HG03097 (cell line): ENCODE measurements around the gene CYP4F22.
"Not testable (repeated sequence)": the region's sequence is repeated elsewhere in the genome, so short reads cannot be mapped to it uniquely, and the experiment has no call there.

Source experiments
- ATAC-seq: cut with Tn5 transposase; IDR thresholded peaks from one replicate; pipeline ENCODE4 v1.9.1; 2021; ENCODE audit not compliant: unreplicated experiment, low FRiP score

Gene CYP4F22

GRCh38 chr19:15564534-15565168 lies 56.3 kb downstream of the CYP4F22 start:
- ATAC-seq = no peak

- no peak for ATAC-seq
Measured at GRCh38 chr19:15570420-15570819, 62.1 kb downstream of the CYP4F22 start.

DNA sequence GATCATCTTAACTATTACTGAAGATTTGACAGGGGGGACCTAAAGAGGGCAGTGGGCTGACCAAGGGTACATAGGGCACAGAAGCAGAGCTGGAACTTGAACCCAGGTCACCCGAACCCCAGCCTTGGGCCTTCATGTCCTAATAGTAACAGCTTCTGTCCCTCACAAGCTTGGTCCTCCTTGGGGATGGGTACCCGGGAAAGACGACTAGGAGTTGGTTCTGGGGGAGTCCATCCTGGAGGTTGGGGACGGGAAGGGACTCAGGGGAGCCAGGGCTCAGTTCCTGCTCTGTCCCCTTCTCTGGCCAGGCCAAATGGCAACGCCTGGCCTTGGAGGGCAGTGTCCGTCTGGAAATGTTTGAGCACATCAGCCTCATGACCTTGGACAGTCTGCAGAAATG lies 67.1 kb downstream of the CYP4F22 start:
- ATAC-seq = no peak

DNA sequence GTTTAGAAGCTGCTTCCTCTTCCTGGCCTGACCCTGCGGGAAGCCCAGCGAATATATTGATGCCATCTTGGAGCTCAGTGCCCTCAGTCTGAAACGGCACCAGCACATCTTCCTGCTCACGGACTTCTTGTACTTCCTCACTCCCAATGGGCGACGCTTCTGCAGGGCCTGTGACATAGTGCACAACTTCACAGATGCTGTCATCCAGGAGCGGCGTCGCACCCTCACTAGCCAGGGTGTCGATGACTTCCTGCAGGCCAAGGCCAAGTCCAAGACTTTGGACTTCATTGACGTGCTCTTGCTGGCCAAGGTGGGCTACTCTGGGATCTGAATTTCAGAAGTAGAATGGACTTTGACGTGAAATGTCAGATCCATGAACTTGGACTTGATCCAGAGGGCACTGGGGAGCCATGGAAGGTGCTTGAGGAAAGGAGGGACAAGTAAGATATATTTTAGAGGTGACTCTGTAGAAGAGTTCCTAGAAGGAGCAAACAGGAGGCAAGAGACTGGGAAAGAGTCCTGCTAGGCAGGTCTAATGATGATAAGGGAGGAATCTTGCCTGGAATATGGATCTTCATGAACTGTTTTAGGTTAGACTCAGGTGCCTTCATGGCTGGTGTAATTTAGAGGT lies 68.3 kb downstream of the CYP4F22 start:
- no peak for ATAC-seq

DNA sequence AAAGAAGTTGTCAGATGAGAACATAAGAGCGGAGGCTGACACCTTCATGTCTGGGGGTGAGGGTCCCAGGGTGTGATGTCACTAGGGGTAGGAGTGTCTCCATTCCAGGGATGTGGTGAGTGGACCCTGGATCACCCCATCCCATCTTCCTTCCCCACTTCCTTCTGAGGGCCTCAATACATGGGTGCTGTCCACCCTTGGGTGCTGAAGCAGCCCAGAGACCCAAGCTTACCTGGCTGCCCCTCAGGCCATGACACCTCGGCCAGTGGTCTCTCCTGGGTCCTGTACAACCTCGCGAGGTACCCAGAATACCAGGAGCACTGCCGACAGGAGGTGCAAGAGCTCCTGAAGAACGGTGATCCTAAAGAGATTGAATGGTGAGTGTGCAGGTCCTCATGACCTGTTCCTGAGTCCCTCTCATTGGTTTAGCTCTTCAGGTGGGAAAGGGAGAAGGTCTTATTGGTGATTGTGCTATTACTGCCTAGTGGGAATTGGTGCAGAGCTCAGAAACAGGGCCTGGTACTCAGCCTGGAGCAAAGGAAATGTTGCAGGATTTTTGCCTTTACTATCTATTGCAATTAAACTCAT lies 69.0 kb downstream of the CYP4F22 start:
- ATAC-seq = no peak

DNA sequence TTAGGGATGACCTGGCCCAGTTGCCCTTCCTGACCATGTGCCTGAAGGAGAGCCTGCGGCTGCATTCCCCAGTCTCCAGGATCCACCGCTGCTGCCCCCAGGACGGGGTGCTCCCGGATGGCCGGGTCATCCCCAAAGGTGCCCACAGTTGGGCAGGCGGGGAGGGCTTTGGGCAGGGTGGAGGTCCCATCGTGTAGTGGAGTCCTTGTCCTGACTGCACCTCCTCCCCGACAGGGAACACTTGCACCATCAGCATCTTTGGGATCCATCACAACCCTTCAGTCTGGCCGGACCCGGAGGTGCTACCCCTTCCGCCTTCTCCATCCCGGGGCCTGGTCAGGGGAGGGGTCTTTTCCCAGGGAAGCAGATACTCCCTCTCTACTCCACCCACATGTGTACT lies 75.0 kb downstream of the CYP4F22 start:
- ATAC-seq = no peak

DNA sequence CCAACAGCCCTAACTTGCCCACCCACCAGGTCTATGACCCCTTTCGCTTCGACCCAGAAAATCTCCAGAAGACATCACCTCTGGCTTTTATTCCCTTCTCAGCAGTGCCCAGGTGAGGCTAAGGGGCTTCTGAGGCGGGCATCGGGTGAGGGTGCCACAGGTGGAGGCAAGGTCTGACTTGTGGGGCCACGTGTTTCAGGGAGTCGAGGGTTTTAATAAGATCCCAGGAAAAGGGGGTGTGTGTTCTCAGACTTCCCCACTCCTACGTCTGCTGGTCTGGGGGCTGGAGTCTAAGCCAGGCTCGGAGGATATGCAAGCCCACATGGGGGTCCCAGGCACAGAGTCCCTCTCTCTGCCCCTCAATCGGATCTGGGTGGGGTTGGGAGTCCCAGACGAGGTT lies 75.8 kb downstream of the CYP4F22 start:
- ATAC-seq = no peak

- ATAC-seq = no peak
Measured at GRCh38 chr19:15584541-15585115, 76.3 kb downstream of the CYP4F22 start.

- no peak for ATAC-seq
Measured at GRCh38 chr19:15587663-15588062, 79.3 kb downstream of the CYP4F22 start.

- no peak for ATAC-seq
Measured at GRCh38 chr19:15588265-15588664, 79.9 kb downstream of the CYP4F22 start.

DNA sequence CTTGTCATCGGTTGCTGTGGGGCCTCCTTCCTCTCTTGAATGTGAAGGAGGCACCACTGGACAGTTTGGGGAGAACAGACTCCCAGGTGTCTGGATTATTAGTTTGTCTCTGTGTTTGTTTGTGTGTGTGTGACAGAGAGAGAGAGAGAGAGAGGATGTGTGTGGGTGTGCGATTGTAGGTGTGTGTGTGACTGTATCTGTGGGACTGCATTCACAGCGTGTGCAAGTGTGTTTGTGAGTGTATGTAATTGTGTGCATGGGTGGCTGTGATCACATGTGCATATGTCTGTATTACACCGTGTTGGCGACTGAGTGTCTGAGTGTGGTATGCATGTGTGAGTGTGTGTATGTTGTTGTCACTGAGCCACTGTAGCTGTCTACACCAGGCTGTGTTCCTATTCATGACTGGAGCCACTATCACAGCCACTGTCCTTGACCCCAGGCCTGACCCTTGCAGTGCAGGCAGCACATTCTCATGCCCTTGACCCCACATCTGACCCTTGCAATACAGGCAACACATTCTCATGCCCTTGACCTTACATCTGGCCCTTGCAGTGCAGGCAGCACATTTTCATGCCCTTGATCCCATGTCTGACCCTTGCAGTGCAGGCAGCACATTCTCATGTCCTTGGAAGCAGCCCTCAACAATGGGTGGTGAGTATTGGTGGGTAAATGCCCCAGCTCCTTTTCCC lies 81.6 kb downstream of the CYP4F22 start:
- ATAC-seq = no peak

DNA sequence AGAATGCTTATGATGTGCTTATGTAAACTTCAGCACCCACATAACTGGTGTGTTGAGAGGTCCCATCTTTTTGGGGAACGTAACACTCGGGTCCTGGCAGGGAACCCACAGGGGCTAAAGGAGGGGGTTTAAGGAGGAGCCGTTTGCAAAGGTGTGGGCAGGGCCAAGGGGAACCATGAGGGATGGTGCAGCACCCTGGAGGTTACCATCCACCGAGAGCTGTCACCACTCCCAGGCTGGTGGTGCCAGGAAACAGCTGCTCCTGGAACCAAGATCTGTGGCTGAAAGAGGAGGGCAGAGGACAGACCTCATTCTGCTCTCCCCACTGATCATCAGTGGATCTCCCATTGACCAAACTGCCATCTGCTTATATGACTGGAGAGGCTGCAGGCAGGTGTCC lies 83.5 kb downstream of the CYP4F22 start:
- ATAC-seq = no peak

GRCh38 chr19:15592506-15592905 lies 84.2 kb downstream of the CYP4F22 start:
- ATAC-seq = not testable (repeated sequence)

DNA sequence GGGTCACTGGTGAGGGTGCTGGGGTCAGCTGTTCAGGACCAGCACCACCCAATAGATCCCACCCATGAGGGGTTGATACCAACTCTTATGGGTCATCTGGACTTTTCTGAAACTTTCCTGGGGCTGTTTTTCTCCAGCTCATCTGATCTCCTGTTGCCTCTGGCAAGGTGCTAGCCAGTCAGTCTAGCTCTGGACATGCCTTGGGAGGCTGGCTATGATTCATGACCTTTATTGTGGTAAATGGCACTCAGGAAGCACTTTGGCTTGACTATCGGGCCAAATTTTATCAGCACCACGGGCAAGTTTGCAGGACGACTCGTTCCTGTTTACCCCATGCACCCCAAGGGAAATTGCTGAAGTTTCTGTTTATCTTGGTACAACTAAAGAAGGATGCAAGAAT lies 85.4 kb downstream of the CYP4F22 start:
- not testable (repeated sequence) for ATAC-seq

DNA sequence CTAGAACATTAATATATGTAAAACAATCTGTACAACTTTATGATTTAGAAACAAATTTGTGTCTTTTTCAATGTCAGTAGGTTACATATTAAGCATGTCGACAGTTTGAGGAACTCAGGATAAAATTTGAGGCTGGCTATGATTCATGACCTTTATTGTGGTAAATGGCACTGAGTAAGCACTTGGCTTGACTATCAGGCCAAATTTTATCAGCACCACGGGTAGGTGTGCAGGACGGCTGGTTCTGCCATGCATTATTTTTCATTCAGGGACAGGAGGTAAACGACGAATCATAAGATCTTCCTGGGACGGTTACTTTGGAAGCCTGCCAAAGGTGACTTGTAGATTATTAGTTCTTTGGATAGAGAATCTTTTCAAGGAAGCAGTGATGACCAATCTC lies 86.7 kb downstream of the CYP4F22 start:
- no peak for ATAC-seq
